GM12873 (cell line): ENCODE results near the gene MYMX.

Source experiments
- TF ChIP-seq, protein P1 (sequence below): IDR thresholded peaks from 2 replicates; pipeline ENCODE4 v1.5.1; 2012; ENCODE audit warnings: low read depth, mild to moderate bottlenecking, moderate library complexity, low read length, control low read depth; ENCODE audit not compliant: insufficient read depth; ENCODE audit errors: missing control alignments

Gene MYMX

DNA sequence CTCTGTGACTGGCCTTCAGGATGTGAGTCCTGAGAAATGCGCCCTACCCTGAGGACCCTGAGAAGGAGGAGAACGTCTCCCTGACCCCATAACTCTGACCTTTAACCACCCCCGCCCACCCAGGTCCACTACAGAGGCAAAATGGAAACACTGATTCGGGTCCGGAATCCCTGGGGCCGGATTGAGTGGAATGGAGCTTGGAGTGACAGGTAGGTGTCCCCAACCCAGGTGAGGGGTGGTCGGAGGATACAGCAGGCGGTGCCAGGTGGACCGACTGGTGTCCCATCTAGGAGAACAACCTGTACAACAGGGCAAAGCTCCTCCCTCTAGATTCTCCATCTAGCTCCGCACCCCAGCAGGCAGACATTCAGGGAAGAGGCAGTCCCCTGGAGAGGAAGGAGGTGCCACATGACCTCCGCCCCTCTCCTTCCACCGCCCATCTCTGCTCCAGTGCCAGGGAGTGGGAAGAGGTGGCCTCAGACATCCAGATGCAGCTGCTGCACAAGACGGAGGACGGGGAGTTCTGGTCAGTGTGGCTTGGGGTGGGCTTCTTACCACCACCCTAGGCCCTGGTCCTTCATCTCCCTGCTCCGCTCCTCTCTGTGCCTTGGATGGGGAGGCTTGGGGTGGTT is 40.5 kb upstream of the MYMX start:
- TF ChIP-seq, protein P1, sequence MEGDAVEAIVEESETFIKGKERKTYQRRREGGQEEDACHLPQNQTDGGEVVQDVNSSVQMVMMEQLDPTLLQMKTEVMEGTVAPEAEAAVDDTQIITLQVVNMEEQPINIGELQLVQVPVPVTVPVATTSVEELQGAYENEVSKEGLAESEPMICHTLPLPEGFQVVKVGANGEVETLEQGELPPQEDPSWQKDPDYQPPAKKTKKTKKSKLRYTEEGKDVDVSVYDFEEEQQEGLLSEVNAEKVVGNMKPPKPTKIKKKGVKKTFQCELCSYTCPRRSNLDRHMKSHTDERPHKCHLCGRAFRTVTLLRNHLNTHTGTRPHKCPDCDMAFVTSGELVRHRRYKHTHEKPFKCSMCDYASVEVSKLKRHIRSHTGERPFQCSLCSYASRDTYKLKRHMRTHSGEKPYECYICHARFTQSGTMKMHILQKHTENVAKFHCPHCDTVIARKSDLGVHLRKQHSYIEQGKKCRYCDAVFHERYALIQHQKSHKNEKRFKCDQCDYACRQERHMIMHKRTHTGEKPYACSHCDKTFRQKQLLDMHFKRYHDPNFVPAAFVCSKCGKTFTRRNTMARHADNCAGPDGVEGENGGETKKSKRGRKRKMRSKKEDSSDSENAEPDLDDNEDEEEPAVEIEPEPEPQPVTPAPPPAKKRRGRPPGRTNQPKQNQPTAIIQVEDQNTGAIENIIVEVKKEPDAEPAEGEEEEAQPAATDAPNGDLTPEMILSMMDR = no peak

DNA sequence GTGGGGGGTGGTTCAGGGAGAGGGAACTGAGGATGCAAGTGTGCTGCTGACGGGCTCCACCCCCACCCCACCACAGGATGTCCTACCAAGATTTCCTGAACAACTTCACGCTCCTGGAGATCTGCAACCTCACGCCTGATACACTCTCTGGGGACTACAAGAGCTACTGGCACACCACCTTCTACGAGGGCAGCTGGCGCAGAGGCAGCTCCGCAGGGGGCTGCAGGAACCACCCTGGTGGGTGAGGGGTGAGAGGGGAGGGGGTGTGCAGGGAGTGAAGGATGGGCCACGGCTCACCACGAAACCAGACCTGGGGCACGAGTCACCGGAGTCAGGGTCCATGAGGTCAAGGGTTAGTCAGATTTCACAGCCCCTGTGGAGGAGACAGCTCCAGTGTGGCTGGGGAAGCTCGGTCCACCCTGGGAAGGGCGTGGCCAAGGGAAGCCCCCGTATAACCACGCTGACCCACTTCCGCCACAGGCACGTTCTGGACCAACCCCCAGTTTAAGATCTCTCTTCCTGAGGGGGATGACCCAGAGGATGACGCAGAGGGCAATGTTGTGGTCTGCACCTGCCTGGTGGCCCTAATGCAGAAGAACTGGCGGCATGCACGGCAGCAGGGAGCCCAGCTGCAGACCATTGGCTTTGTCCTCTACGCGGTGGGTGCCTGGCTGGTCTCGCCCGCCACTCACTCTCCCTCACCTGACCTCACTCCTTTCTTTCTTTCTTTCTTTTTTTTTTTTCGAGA is 39.8 kb upstream of the MYMX start:
- TF ChIP-seq, protein P1 = no peak

DNA sequence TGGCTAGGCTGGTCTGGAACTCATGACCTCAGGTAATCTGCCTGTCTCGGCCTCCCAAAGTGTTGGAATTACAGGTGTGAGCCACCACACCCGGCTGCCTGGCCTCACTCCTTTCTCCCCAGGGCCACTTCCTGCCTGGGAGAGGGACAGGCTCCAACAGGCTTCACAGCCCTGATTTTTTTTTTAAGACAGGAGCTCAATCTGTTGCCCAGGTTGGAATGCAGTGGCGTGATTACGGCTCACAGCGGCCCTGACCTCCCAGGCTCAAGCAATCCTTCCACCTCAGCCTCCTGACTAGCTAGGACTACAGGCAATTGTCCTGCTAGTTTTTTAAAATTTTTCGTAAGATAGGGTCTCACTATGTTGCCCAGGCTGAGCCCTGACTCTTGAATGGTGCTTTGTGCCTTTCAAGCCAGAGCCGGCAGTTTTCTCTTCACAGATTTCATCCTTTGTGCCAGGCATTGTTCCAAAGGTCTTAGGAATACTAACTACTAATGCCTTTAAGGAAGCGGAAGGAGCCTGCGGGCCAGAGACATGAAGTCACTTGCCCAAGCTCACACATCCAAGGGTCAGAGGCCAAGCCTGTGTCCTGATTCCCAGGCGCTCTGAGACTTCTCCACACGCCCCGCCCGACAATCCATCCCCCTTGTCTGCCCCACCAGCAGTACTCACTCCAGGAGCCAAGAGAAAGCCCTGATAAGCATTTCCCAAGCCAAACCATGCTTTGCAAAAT is 38.9 kb upstream of the MYMX start:
- TF ChIP-seq, protein P1 = no peak

DNA sequence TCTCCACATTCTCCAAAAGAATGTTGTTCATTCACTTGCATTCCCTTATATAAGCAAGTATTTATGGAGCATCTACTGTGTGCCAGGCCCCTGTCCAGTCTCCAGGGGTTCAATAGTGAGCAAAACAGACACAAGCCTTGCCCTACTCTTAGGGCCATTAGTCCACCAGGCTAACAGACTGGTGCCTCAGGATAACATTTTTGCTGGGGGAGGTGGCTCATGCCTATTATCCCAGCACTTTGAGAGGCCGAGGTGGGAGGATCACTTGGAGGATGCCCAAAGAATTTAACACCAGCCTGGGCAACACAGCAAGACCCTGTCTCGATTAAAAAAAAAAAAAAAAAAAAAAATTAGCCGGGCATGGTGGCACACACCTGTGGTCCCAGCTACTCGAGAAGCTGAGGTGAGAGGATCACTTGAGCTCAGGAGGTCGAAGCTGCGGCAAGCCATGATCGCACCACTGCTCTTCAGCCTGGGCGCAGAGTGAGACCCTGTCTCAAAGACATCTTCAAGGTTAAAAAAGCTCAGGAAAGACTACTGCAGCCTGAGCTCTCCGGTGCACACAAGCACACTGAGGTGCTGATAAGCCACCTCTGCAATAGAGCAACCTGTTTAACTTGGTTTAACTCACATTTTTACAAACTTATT is 38.2 kb upstream of the MYMX start:
- TF ChIP-seq, protein P1 = no peak

DNA sequence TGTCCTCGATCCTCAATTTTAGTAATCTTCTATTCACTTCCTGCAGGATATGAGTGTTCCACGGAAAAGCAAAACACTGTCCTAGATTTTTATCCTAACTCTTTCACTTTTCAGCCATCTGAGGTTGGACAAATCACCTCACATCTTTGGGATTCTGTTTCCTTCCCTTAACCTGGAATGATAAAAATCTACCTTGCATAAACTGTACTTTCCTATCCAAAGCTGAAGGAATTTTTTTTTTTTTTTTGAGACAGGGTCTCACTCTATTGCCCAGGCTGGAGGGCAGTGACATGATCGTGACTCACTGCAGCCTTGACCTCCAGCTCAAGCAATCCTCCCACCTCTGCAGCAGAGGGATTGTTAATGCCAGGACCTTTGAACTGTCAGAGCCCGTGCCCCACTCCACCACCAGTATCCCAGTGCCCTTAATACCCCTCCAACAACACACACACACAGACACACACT is 37.6 kb upstream of the MYMX start:
- TF ChIP-seq, protein P1 = no peak

DNA sequence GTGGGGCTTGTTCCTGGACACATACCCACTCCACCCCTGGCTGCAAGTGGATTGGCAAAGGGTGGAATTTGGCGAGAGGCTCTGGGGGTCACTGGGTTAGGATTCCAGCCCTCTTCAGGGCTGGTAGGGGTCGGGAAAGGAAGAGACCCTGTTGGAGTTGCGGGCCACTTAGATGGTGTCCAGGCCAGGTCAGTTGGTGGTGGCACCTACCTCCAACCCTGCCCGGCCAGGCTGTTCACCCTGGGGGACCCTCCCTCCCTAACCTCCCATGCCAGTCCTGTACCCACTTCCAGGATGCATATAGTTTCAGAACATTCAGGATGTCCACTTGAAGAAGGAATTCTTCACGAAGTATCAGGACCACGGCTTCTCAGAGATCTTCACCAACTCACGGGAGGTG is 37.1 kb upstream of the MYMX start:
- TF ChIP-seq, protein P1 = no peak
